Heart right ventricle (tissue), 16 donors: ENCODE data around the gene IL17D. TPM values are rescaled to one million over a fixed set of nuclear protein-coding genes. Genes with fewer than 3 reads are reported as not detected.

Experiments used
- ATAC-seq, 8 donors: fragments of 200-7000 bp; cut with Tn5 transposase; one replicate each; pipeline ENCODE4 v1.9.1; 2020; ENCODE audit warnings: mild to moderate bottlenecking in 8 of 8, moderate library complexity in 8 of 8, moderate number of reproducible peaks in 1 of 8
- DNase-seq, 2 donors: peaks; one replicate each; pipeline ENCODE4 v3.0.0-alpha.2; 2020
- H3K27ac ChIP-seq, 10 donors: fragments of 200-600 bp; sonication (generic) in 2 of 10; one replicate each; pipeline versions ENCODE4 v1.5.0 to v1.8.0; 2020 to 2022; ENCODE audit warnings: mild to moderate bottlenecking in 3 of 10
- H3K27me3 ChIP-seq, 7 donors: fragments of 200-600 bp; one replicate each; pipeline ENCODE4 v1.8.0; 2021 to 2022; ENCODE audit warnings: mild to moderate bottlenecking in 2 of 7
- H3K36me3 ChIP-seq, 9 donors: fragments of 200-600 bp; sonication (generic) in 1 of 9; one replicate each; pipeline versions ENCODE4 v1.5.0 to v1.8.0; 2020 to 2022; ENCODE audit warnings: mild to moderate bottlenecking in 2 of 9
- H3K4me1 ChIP-seq, 9 donors: fragments of 200-600 bp; sonication (generic) in 1 of 9; one replicate each; pipeline versions ENCODE4 v1.5.0 to v1.8.0; 2020 to 2022; ENCODE audit warnings: mild to moderate bottlenecking in 4 of 9
- H3K4me3 ChIP-seq, 10 donors: fragments of 200-600 bp; sonication (generic) in 2 of 10; one replicate each; pipeline versions ENCODE4 v1.5.0 to v1.8.0; 2020 to 2022; ENCODE audit warnings: mild to moderate bottlenecking in 7 of 10, moderate library complexity in 2 of 10
- H3K9me3 ChIP-seq, 11 donors: fragments of 200-600 bp in 10 of 11; sonication (generic) in 2 of 11; one replicate each; pipeline versions ENCODE4 v1.5.0 to v1.8.0; 2013 to 2022; ENCODE audit warnings: mild to moderate bottlenecking in 2 of 11, control low read depth in 1 of 11, moderate library complexity in 1 of 11
- WGBS, 2 donors: extraction: QIAGEN DNeasy Blood & Tissue Kit; methylation state at CpG; one replicate each; pipeline ENCODE4 v1.1.7; 2013; ENCODE audit warnings: inconsistent platforms in 1 of 2; 5-methylcytosine and 5-hydroxymethylcytosine counted together
- intact Hi-C, 10 donors: fragments of 100-400 bp; cut with DNase I; formaldehyde crosslinking; loops; one replicate each; pipeline versions ENCODE4 v1.11.1 to v1.14.2; 2022
- polyA plus RNA-seq, 2 donors: library from polyadenylated mRNA; stranded (reverse); fragments of 200-250 nt; gene quantifications; one replicate each; pipeline ENCODE4 v1.2.3, GENCODE V29; 2013
- total RNA-seq, 10 donors: library from RNA; stranded (reverse); fragmentation: NEBNext Ultra II Directional in 3 of 10; extraction: Animal tissue kit (Norgen Biotek cat#: 25700) in 3 of 10; gene quantifications; one replicate each; pipeline versions ENCODE4 v1.2.1 to v1.2.4, GENCODE V29; 2021 to 2023
- TF ChIP-seq, protein P1 (sequence below), 9 donors: fragments of 200-600 bp; sonication (generic) in 2 of 9; IDR thresholded peaks; one replicate each; pipeline versions ENCODE4 v1.5.0 to v1.8.0; 2021 to 2022; ENCODE audit warnings: antibody characterized with exemption in 9 of 9, mild to moderate bottlenecking in 5 of 9, moderate library complexity in 1 of 9
- donor health status: Arrhythmogenic right ventricular cardiomyopathy.
- donor health status: ischemic (EF 13 %, LVEDD 7.1; RV severe dilation, severe dysfunction).
- donor health status: healthy with polysubstance abuse.
- donor health status: DM: no; HTN: yes; CAD: no.
- donor health status: DM: no; HTN: no; CAD: no.
- donor health status: ischemic (EF 25% LVEDD 6.9; RV normal size, moderate dysfunction).
- donor health status: ischemic (EF 25% LVEDD 5.7; RV mildly dilated, moderate dysfunction).
- donor health status: healthy.
- donor health status: DM: yes; HTN: yes; CAD: no.
- donor health status: Ischemic cardiomyopathy.
- donor health status: ischemic (EF 35%, LVEDD 5.7; RV mildly dilated, moderate dysfunction).
- donor health status: nonischemic (EF 11% LVEDD 7.7; RV severe dilation, severe dysfunction).
- donor health status: DM: yes; HTN: yes; CAD: no.
- donor health status: PGD.
- donor health status: ischemic (EF 29% LVEDD 5.4; RV normal size, mild dysfunction).
- donor health status: nonischemic (EF 23%, LVEDD 6.1; RV moderate dilation, normal function).

Gene IL17D
- total and polyA plus RNA-seq, 12 donors: 0.30 to 2.2 (median 0.77) TPM

DNA sequence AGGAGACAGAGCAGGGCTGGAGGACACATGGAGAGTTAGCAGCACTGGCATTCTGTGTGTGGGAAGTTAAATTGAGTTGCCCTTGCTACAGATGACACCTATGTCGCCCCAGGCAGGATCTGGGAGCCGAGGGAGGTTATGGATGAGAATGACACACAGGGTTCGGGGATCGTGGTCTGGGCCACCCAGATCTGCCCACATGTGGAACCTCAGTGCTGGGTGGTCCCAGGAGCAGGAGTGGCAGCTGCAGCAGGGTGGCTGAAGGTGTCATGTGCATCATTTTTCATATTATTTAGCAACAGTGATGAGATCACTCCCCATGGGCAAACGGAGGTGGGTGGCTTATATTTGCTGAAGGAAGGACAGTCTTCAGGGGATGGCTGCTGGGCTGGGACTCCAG, 3.2 kb downstream of the IL17D start:
- peaks cover 0 to 29% (median 12%) of the 10 kb centered on the region in 9 donors for H3K4me1 ChIP-seq
- H3K36me3 ChIP-seq: no peaks in the 10 kb centered on the region
- no peak overlapping the region for H3K4me3 ChIP-seq
- H3K27me3 ChIP-seq: peaks cover 0 to 18% (median 5%) of the 10 kb centered on the region in 7 donors
- intact Hi-C loops: loop anchor here in 4 of 10 donors (5.0 to 10.0 kb wide), 2 partner anchors 212 to 216 kb away; no protein-coding TSS in a partner anchor
- H3K27ac ChIP-seq: no peak overlapping the region
- no peak for DNase-seq
- no peaks in the 10 kb centered on the region for H3K9me3 ChIP-seq
- WGBS, 2 donors: 95% methylated on average over 5 of the region's 5 CpGs
- TF ChIP-seq, protein P1, sequence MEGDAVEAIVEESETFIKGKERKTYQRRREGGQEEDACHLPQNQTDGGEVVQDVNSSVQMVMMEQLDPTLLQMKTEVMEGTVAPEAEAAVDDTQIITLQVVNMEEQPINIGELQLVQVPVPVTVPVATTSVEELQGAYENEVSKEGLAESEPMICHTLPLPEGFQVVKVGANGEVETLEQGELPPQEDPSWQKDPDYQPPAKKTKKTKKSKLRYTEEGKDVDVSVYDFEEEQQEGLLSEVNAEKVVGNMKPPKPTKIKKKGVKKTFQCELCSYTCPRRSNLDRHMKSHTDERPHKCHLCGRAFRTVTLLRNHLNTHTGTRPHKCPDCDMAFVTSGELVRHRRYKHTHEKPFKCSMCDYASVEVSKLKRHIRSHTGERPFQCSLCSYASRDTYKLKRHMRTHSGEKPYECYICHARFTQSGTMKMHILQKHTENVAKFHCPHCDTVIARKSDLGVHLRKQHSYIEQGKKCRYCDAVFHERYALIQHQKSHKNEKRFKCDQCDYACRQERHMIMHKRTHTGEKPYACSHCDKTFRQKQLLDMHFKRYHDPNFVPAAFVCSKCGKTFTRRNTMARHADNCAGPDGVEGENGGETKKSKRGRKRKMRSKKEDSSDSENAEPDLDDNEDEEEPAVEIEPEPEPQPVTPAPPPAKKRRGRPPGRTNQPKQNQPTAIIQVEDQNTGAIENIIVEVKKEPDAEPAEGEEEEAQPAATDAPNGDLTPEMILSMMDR (IDR thresholded peaks at IDR 0.05): no peak
- no peak for ATAC-seq

GRCh38 chr13:20708216-20708615, 4.7 kb downstream of the IL17D start:
- TF ChIP-seq, protein P1 (IDR thresholded peaks at IDR 0.05): no peak
- H3K4me1 ChIP-seq: peaks cover 0 to 25% (median 11%) of the 10 kb centered on the region in 9 donors
- DNase-seq: no peak
- no peak overlapping the region for H3K4me3 ChIP-seq
- intact Hi-C loops: loop anchor here in 4 of 10 donors (5.0 to 10.0 kb wide), 2 partner anchors 213 to 214 kb away; no protein-coding TSS in a partner anchor
- no peaks in the 10 kb centered on the region for H3K9me3 ChIP-seq
- H3K27me3 ChIP-seq: peaks cover 0 to 2% (median 0%) of the 10 kb centered on the region in 7 donors
- peak overlapping the region in 3 of 10 donors; percentile 13 to 44 (median 28) for H3K27ac ChIP-seq
- H3K36me3 ChIP-seq: no peaks in the 10 kb centered on the region
- ATAC-seq: no peak
- 78 to 87% methylated on average over 2 of the region's 2 CpGs for WGBS, 2 donors

DNA sequence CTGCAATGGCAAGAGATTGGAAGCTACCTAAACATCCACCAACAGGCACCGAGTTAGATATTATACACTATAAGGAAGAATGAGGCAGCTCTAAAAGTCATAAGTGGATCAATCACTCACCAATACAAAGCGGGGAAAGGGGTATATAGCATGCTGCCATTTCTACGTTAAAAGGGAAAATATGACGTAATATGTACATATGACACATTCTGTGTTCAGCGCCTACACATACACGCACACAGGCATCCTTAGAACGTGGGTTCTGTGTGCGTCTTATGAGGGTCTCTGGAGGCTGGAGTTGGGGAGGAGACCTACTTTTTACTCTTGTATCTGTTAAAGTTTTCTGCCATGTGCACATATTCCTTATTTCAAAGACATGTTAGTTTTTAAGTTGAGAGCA, 5.9 kb downstream of the IL17D start:
- WGBS, 2 donors: 86 to 92% methylated on average over 8 of the region's 8 CpGs
- no peaks in the 10 kb centered on the region for H3K9me3 ChIP-seq
- no peak for DNase-seq
- ATAC-seq: no peak
- peaks cover 3 to 35% (median 23%) of the 10 kb centered on the region in 9 donors for H3K4me1 ChIP-seq
- H3K27me3 ChIP-seq: no peaks in the 10 kb centered on the region
- H3K27ac ChIP-seq: peak overlapping the region in 2 of 10 donors; percentile 10 to 67
- no peak overlapping the region for H3K4me3 ChIP-seq
- TF ChIP-seq, protein P1 (IDR thresholded peaks at IDR 0.05): no peak
- intact Hi-C loops: loop anchor here in 4 of 10 donors (5.0 to 10.0 kb wide), 2 partner anchors 213 to 215 kb away; no protein-coding TSS in a partner anchor
- H3K36me3 ChIP-seq: no peaks in the 10 kb centered on the region

DNA sequence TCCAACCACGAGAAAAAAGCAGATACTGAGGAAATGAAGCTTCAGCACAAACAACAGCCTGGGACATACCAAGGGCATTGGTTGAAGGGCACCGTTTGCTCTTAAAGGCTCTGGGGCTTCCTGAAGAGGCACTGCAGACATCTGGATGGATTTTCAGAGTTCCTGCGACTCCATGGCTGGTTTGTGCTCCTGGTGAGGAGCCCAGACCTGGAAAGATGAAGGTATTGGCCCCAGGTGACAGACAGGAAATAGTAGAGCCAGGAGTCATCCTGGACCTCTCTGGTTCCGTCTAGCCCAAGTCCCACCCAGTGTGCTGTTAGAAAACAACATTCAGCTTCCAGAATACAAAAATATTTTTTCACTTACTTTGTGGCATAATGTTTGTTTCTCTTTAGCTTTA, 6.3 kb downstream of the IL17D start:
- H3K27ac ChIP-seq: peak overlapping the region in 1 of 10 donors; percentile 67
- no peaks in the 10 kb centered on the region for H3K9me3 ChIP-seq
- H3K4me1 ChIP-seq: peaks cover 3 to 39% (median 24%) of the 10 kb centered on the region in 9 donors
- 57 to 60% methylated on average over 4 of the region's 4 CpGs for WGBS, 2 donors
- H3K27me3 ChIP-seq: no peaks in the 10 kb centered on the region
- DNase-seq (no peak), ATAC-seq (no peak)
- no peak overlapping the region for H3K4me3 ChIP-seq
- intact Hi-C loops: loop anchor here (5.0 to 10.0 kb wide), 10 partner anchors 63 to 218 kb away; partner anchors contain the start of gene EEF1AKMT1 (in 3 of the 10)
- no peaks in the 10 kb centered on the region for H3K36me3 ChIP-seq
- TF ChIP-seq, protein P1 (IDR thresholded peaks at IDR 0.05): no peak
